GM23248 (cell line): ENCODE data around the gene NAT8.

Source experiments
- EZH2 ChIP-seq: fragments of 200-600 bp; sonication (generic); IDR thresholded peaks from 2 replicates; pipeline ENCODE4 v1.6.1; 2018; ENCODE audit warnings: antibody characterized with exemption, mild to moderate bottlenecking; ENCODE audit not compliant: insufficient read depth, poor library complexity, severe bottlenecking
- EZH2phosphoT487 ChIP-seq: fragments of 200-600 bp; sonication (generic); IDR thresholded peaks from 2 replicates; pipeline ENCODE4 v1.6.1; 2018; ENCODE audit warnings: antibody characterized with exemption, moderate library complexity, mild to moderate bottlenecking, low read depth; ENCODE audit not compliant: insufficient read depth

GRCh38 chr2:73614997-73615396 lies 27.2 kb downstream of the NAT8 start:
- TF ChIP-seq EZH2 (no peak), EZH2phosphoT487 (no peak)
